ENCODE results near the gene CYP2W1. TPM values are rescaled to one million over a fixed set of nuclear protein-coding genes. Genes with fewer than 3 reads are reported as not detected.
"Not testable (repeated sequence)": the region's sequence is repeated elsewhere in the genome, so short reads cannot be mapped to it uniquely, and the experiment has no call there.

CYP2W1 gene
- total RNA-seq, 4 donors from 2014 or later, result 5.7 to 18.6 (median 12.1) TPM

DNA sequence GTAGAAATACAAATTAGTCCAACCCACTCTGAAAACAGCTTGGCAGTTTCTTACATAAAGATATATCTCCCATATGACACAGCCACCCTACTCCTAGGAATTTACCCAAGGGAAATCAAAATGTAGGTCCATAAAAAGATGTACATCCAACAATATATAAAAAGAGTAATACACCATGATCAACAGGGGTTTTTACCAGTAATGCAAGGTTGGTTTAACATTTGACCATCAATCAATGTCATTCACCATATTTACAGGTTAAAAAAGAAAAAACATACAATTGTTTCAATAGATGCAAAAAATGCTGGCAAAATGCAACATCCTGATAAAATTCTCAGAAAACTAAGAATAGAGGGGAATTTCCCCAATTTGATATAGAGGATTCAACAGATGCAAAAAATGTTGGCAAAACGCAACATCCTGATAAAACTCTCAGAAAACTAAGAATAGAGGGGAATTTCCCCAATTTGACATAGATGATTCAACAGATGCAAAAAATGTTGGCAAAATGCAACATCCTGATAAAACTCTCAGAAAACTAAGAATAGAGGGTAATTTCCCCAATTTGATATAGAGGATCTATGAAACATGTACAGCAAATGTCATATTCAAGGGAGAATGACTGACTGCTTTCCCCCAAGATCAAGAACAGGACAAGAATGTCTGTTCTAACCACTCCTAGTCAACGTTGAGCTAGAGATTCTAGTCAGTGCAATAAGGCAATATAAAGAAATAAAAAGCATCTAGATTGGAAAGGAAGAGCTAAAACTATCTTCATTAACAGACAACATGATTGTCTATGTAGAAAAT, 42.2 kb upstream of the CYP2W1 start:
- peaks cover 0 to 6% (median 0%) of the 10 kb centered on the region in 3 donors for H3K36me3 ChIP-seq
- no peak for DNase-seq (ENCODE audit: low spot score in 2 of 2)
- no peak overlapping the region for H3K27ac ChIP-seq
- no peak overlapping the region for H3K4me3 ChIP-seq
- H3K4me1 ChIP-seq, result peaks cover 0 to 7% (median 0%) of the 10 kb centered on the region in 4 donors
- WGBS, 2 donors, result 56 to 57% methylated on average over 2 of the region's 2 CpGs
- H3K27me3 ChIP-seq, result no peaks in the 10 kb centered on the region
- no peak for TF ChIP-seq EP300 (IDR thresholded peaks at IDR 0.05)
- TF ChIP-seq, protein P1, sequence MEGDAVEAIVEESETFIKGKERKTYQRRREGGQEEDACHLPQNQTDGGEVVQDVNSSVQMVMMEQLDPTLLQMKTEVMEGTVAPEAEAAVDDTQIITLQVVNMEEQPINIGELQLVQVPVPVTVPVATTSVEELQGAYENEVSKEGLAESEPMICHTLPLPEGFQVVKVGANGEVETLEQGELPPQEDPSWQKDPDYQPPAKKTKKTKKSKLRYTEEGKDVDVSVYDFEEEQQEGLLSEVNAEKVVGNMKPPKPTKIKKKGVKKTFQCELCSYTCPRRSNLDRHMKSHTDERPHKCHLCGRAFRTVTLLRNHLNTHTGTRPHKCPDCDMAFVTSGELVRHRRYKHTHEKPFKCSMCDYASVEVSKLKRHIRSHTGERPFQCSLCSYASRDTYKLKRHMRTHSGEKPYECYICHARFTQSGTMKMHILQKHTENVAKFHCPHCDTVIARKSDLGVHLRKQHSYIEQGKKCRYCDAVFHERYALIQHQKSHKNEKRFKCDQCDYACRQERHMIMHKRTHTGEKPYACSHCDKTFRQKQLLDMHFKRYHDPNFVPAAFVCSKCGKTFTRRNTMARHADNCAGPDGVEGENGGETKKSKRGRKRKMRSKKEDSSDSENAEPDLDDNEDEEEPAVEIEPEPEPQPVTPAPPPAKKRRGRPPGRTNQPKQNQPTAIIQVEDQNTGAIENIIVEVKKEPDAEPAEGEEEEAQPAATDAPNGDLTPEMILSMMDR (IDR thresholded peaks at IDR 0.05), result no peak
- TF ChIP-seq POLR2A (IDR thresholded peaks at IDR 0.05), result no peak
- H3K9me3 ChIP-seq, result peaks cover 0 to 8% (median 0%) of the 10 kb centered on the region in 4 donors

DNA sequence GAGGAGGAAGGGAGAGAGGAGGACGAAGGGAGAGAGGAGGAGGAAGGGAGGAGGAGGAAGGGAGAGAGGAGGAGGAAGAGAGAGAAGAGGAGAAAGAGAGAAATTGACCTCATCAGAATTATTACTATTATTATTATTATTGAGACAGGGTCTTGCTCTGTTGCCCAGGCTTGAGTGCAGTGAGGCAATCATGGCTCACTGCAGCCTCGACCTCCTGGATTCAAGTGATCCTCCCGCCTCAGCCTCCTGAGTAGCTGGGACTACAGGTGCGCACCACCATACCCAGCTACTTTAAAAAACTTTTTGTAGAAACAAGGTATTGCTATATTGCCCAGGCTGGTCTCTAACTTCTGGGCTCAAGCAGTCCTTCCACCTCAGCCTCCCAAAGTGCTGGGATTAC, 39.2 kb upstream of the CYP2W1 start:
- H3K27me3 ChIP-seq; H3K36me3 ChIP-seq; H3K9me3 ChIP-seq; H3K4me3 ChIP-seq; H3K27ac ChIP-seq; DNase-seq (ENCODE audit: low spot score in 2 of 2): not testable (repeated sequence)
- 74 to 85% methylated on average over 4 of the region's 4 CpGs for WGBS, 2 donors
- peaks cover 0 to 16% (median 0%) of the 10 kb centered on the region in 4 donors for H3K4me1 ChIP-seq

DNA sequence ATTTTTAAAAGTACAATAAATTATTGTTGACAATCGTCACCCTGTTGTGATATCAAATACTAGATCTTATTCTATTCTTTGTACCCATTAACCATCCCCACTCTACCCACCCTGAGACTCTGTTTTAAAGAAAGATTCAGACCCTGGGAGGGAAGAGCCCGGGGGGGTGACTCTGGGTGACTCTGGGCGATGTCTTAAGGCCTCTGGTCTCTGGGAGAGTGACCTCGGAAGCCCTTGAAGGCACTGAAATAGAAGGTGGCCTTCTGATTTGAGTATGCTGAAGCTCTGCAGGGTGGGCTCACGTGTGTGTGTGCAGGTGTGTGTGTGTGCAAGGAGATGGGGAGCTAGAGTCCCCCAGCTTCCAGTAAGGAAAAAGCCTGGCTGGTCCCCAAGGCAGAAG, 38.2 kb upstream of the CYP2W1 start:
- DNase-seq (ENCODE audit: low spot score in 2 of 2), result no peak
- TF ChIP-seq, protein P1 (IDR thresholded peaks at IDR 0.05), result no peak
- TF ChIP-seq POLR2A (IDR thresholded peaks at IDR 0.05) (no peak), EP300 (IDR thresholded peaks at IDR 0.05) (no peak)
- peaks cover 0 to 16% (median 0%) of the 10 kb centered on the region in 4 donors for H3K4me1 ChIP-seq
- no peak overlapping the region for H3K4me3 ChIP-seq
- H3K27me3 ChIP-seq, result no peaks in the 10 kb centered on the region
- peak overlapping the region in 3 of 4 donors; percentile 11 to 82 (median 77) for H3K27ac ChIP-seq
- no peaks in the 10 kb centered on the region for H3K36me3 ChIP-seq
- peaks cover 0 to 8% (median 0%) of the 10 kb centered on the region in 4 donors for H3K9me3 ChIP-seq
- WGBS, 2 donors, result 77 to 80% methylated on average over 5 of the region's 5 CpGs

DNA sequence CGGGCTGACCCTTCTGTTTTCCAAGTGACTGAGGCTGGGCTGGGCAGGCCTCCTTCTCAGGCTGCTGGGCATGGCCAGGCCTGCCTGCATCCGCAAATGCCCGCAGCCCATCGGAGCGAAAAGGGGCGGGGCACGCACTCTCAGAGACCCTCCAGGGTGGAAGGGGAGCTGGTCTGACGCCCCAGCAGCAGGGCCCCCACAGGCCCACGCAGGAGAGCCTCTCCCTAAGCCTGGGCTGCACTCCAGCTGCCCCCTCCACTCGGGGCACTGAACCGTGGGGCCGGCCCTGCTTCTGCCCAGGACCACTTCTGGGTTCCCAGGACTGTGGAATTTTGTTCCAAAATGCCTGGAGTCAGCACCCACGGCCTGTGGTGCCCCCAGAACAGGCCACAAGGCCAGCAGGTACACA, 37.8 kb upstream of the CYP2W1 start:
- H3K27me3 ChIP-seq, result no peaks in the 10 kb centered on the region
- no peak for DNase-seq (ENCODE audit: low spot score in 2 of 2)
- TF ChIP-seq, protein P1 (IDR thresholded peaks at IDR 0.05), result no peak
- TF ChIP-seq EP300 (IDR thresholded peaks at IDR 0.05) (no peak), POLR2A (IDR thresholded peaks at IDR 0.05) (no peak)
- peaks cover 0 to 16% (median 0%) of the 10 kb centered on the region in 4 donors for H3K4me1 ChIP-seq
- no peaks in the 10 kb centered on the region for H3K36me3 ChIP-seq
- peak overlapping the region in 3 of 4 donors; percentile 11 to 82 (median 77) for H3K27ac ChIP-seq
- no peak overlapping the region for H3K4me3 ChIP-seq
- WGBS, 2 donors, result 60 to 72% methylated on average over 4 to 12 of the region's 13 CpGs
- H3K9me3 ChIP-seq, result peaks cover 0 to 8% (median 0%) of the 10 kb centered on the region in 4 donors

DNA sequence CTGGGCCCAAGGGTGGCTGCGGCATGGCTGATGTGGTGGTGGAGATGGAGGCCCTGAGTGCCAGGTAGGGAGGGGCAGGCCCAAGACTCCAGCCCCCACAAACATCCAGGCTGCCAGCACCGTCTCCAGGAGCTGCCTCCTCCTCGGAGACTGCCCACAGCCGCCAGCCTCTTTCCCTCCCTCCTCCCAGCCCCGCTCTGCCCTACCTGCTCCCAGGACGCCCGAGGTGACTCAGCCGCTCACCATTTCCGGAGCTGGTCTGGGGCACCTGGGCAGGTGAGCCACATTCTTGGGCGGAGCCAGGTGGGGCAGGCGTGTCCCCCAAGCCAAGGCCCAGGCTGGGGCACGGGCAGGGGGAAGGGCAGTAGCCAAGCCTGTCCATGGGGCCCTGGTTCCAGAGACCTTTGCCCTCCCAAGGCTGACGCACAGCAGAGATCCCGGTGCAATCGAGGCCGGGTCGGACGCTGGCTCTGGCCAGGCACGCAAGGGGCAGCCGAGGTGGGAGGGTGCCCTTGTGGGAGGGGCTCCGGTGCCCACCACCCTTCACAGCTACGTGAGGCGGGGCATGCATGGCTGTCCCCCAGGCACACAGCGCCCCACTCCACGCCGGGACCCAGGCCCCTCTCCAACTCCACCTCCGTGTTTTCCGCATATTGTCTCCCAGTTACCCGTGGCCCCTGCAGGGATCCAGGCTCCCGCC, 37.3 kb upstream of the CYP2W1 start:
- H3K27ac ChIP-seq, result peak overlapping the region in 3 of 4 donors; percentile 11 to 82 (median 77)
- H3K4me3 ChIP-seq, result no peak overlapping the region
- peaks cover 0 to 16% (median 0%) of the 10 kb centered on the region in 4 donors for H3K4me1 ChIP-seq
- DNase-seq (ENCODE audit: low spot score in 2 of 2), result no peak
- 67 to 70% methylated on average over 19 to 27 of the region's 30 CpGs for WGBS, 2 donors
- no peak for TF ChIP-seq POLR2A (IDR thresholded peaks at IDR 0.05)
- TF ChIP-seq, protein P1 (IDR thresholded peaks at IDR 0.05), result no peak
- no peak for TF ChIP-seq EP300 (IDR thresholded peaks at IDR 0.05)
- H3K36me3 ChIP-seq, result no peaks in the 10 kb centered on the region
- H3K9me3 ChIP-seq, result peaks cover 0 to 3% (median 0%) of the 10 kb centered on the region in 4 donors
- no peaks in the 10 kb centered on the region for H3K27me3 ChIP-seq
